ENCODE data around the gene WDR33.

Gene WDR33

DNA sequence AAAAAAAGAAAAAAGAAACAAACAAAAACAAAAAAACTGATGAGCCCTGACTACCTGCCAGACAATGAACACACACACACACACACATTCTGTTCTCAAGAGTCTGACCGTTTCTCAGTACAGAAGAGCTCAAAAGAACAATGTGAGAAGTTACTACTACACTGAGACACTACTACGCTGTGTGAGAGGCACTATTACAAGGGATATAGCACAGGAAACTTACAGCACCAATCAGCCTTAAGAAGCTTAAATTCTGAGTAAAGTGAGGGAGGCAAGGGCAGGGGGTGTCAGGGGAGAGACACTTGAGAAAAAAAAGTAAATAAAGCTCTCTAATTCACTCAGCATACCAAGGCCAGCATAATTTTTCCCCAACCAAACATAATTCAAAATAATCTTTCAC lies 32.5 kb downstream of the WDR33 start:
- no peak overlapping the region for H3K27ac ChIP-seq (ENCODE audit: low read depth, low read length, poor library complexity, severe bottlenecking)
- H3K4me2 ChIP-seq (ENCODE audit: low read length) = no peak overlapping the region
- peaks cover 15% of the 10 kb centered on the region for H3K4me1 ChIP-seq (ENCODE audit: insufficient read depth, low read length, severe bottlenecking)
- no peaks in the 10 kb centered on the region for H3K27me3 ChIP-seq (ENCODE audit: insufficient read depth, low read length)
- H2AFZ ChIP-seq (ENCODE audit: low read length) = no peak overlapping the region
- H3K9me2 ChIP-seq (ENCODE audit: low read depth, low read length) = no peaks in the 10 kb centered on the region
- no peak overlapping the region for H3K4me3 ChIP-seq (ENCODE audit: low read depth, low read length, poor library complexity, severe bottlenecking)
- no peak overlapping the region for H3K9ac ChIP-seq (ENCODE audit: low read length)
- TF ChIP-seq, protein P1, sequence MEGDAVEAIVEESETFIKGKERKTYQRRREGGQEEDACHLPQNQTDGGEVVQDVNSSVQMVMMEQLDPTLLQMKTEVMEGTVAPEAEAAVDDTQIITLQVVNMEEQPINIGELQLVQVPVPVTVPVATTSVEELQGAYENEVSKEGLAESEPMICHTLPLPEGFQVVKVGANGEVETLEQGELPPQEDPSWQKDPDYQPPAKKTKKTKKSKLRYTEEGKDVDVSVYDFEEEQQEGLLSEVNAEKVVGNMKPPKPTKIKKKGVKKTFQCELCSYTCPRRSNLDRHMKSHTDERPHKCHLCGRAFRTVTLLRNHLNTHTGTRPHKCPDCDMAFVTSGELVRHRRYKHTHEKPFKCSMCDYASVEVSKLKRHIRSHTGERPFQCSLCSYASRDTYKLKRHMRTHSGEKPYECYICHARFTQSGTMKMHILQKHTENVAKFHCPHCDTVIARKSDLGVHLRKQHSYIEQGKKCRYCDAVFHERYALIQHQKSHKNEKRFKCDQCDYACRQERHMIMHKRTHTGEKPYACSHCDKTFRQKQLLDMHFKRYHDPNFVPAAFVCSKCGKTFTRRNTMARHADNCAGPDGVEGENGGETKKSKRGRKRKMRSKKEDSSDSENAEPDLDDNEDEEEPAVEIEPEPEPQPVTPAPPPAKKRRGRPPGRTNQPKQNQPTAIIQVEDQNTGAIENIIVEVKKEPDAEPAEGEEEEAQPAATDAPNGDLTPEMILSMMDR (IDR thresholded peaks at IDR 0.05; ENCODE audit: low read length) = no peak
- no peak for TF ChIP-seq EZH2 (IDR thresholded peaks at IDR 0.05; ENCODE audit: borderline replicate concordance, low read length)
- no peaks in the 10 kb centered on the region for H3F3A ChIP-seq (ENCODE audit: insufficient read depth, low read length)
- peaks cover 34% of the 10 kb centered on the region for H3K36me3 ChIP-seq (ENCODE audit: insufficient read depth, low read length)
- H3K9me3 ChIP-seq (ENCODE audit: low read length) = no peaks in the 10 kb centered on the region
- H4K20me1 ChIP-seq (ENCODE audit: insufficient read depth, low read length) = no peaks in the 10 kb centered on the region
- H3K79me2 ChIP-seq (ENCODE audit: insufficient read depth, low read length) = peaks cover 98% of the 10 kb centered on the region

GRCh38 chr2:127776122-127776780 lies 34.7 kb downstream of the WDR33 start:
- no peaks in the 10 kb centered on the region for H3K27me3 ChIP-seq (ENCODE audit: insufficient read depth, low read length)
- H4K20me1 ChIP-seq (ENCODE audit: insufficient read depth, low read length) = no peaks in the 10 kb centered on the region
- H3K4me1 ChIP-seq (ENCODE audit: insufficient read depth, low read length, severe bottlenecking) = peaks cover 16% of the 10 kb centered on the region
- TF ChIP-seq, protein P1 (IDR thresholded peaks at IDR 0.05; ENCODE audit: low read length) = no peak
- TF ChIP-seq EZH2 (IDR thresholded peaks at IDR 0.05; ENCODE audit: borderline replicate concordance, low read length) = no peak
- H3K9me2 ChIP-seq (ENCODE audit: low read depth, low read length) = no peaks in the 10 kb centered on the region
- H3K4me3 ChIP-seq (ENCODE audit: low read depth, low read length, poor library complexity, severe bottlenecking) = no peak overlapping the region
- no peaks in the 10 kb centered on the region for H3F3A ChIP-seq (ENCODE audit: insufficient read depth, low read length)
- H3K36me3 ChIP-seq (ENCODE audit: insufficient read depth, low read length) = peaks cover 20% of the 10 kb centered on the region
- H3K79me2 ChIP-seq (ENCODE audit: insufficient read depth, low read length) = peaks cover 97% of the 10 kb centered on the region
- no peak overlapping the region for H3K9ac ChIP-seq (ENCODE audit: low read length)
- H3K27ac ChIP-seq (ENCODE audit: low read depth, low read length, poor library complexity, severe bottlenecking) = no peak overlapping the region
- H3K9me3 ChIP-seq (ENCODE audit: low read length) = no peaks in the 10 kb centered on the region
- no peak overlapping the region for H2AFZ ChIP-seq (ENCODE audit: low read length)
- no peak overlapping the region; the same call in 1 of the 2 replicates for H3K4me2 ChIP-seq (ENCODE audit: low read length)

GRCh38 chr2:127771756-127772155 lies 39.2 kb downstream of the WDR33 start:
- Histone ChIP-seq H3K27me3 (ENCODE audit: insufficient read depth, low read length) (no peaks in the 10 kb centered on the region), H3K27ac (ENCODE audit: low read depth, low read length, poor library complexity, severe bottlenecking) (no peak overlapping the region), H3K9me3 (ENCODE audit: low read length) (no peaks in the 10 kb centered on the region), H3K4me3 (ENCODE audit: low read depth, low read length, poor library complexity, severe bottlenecking) (no peak overlapping the region), H3K36me3 (ENCODE audit: insufficient read depth, low read length) (peaks cover 42% of the 10 kb centered on the region), H3K79me2 (ENCODE audit: insufficient read depth, low read length) (peaks cover 77% of the 10 kb centered on the region), H2AFZ (ENCODE audit: low read length) (no peak overlapping the region), H3F3A (ENCODE audit: insufficient read depth, low read length) (no peaks in the 10 kb centered on the region), H3K9me2 (ENCODE audit: low read depth, low read length) (no peaks in the 10 kb centered on the region), H3K4me1 (ENCODE audit: insufficient read depth, low read length, severe bottlenecking) (peaks cover 6% of the 10 kb centered on the region), H3K9ac (ENCODE audit: low read length) (no peak overlapping the region), H3K4me2 (ENCODE audit: low read length) (no peak overlapping the region), H4K20me1 (ENCODE audit: insufficient read depth, low read length) (no peaks in the 10 kb centered on the region)
- TF ChIP-seq, protein P1 (IDR thresholded peaks at IDR 0.05; ENCODE audit: low read length) = no peak
- TF ChIP-seq EZH2 (IDR thresholded peaks at IDR 0.05; ENCODE audit: borderline replicate concordance, low read length) = no peak

Measured in OCI-LY1 (cell line).